Gastrocnemius medialis (tissue), 4 donors: ENCODE data around the gene DDIT4.

Experiments
- POLR2A ChIP-seq, 2 donors: fragments of 450-650 bp; IDR thresholded peaks; one replicate each; pipeline ENCODE4 v1.6.1; 2017; ENCODE audit warnings: antibody characterized with exemption in 2 of 2, mild to moderate bottlenecking in 2 of 2, moderate library complexity in 2 of 2
- TF ChIP-seq, protein P1 (sequence below), 5 experiments: fragments of 450-650 bp in 3 of 5; fragments of 200-600 bp in 2 of 5; sonication (generic) in 2 of 5; IDR thresholded peaks in 4 of 5; conservative IDR thresholded peaks in 1 of 5; 1 replicate in 4 of 5; 2 replicates in 1 of 5; pipeline ENCODE4 v1.5.1; 2016 to 2019; ENCODE audit warnings: antibody characterized with exemption in 5 of 5, mild to moderate bottlenecking in 3 of 5, moderate library complexity in 3 of 5

DNA sequence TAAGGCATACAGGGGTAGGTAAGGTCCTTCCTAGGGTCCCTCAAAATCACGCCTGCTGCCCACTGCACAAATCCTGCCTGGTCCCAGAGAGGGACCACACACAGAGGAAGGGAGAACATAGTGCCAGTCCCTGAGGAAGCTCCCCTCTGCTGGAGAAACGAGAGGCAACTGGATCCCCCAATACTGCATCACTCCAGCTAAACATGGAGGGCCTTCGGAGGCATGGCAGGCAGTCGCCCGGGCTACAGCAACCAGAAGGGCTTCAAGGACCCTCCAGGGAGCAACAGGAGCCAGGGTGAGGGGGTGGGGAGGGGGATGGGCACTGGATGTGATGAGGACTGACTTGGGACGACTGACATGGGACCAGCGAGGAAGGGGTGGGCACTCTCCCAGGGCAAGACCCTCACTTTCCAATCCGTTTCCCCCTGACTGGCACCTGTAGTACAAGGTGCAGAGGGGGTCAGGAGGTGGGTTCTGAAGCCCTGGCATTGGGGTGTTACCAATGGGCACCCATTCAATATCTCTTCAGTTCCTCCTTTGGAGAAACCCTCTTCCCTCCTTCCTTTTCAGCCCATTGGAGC lies 21.7 kb downstream of the DDIT4 start:
- TF ChIP-seq, protein P1, sequence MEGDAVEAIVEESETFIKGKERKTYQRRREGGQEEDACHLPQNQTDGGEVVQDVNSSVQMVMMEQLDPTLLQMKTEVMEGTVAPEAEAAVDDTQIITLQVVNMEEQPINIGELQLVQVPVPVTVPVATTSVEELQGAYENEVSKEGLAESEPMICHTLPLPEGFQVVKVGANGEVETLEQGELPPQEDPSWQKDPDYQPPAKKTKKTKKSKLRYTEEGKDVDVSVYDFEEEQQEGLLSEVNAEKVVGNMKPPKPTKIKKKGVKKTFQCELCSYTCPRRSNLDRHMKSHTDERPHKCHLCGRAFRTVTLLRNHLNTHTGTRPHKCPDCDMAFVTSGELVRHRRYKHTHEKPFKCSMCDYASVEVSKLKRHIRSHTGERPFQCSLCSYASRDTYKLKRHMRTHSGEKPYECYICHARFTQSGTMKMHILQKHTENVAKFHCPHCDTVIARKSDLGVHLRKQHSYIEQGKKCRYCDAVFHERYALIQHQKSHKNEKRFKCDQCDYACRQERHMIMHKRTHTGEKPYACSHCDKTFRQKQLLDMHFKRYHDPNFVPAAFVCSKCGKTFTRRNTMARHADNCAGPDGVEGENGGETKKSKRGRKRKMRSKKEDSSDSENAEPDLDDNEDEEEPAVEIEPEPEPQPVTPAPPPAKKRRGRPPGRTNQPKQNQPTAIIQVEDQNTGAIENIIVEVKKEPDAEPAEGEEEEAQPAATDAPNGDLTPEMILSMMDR (IDR thresholded peaks at IDR 0.05 in 4 of 5, conservative IDR thresholded peaks at IDR 0.05 in 1 of 5) = no peak
- no peak for TF ChIP-seq POLR2A (IDR thresholded peaks at IDR 0.05)
